HepG2 (cell line): ENCODE measurements around the gene ABI3BP. TPM values are rescaled to one million over a fixed set of nuclear protein-coding genes. Genes with fewer than 3 reads are reported as not detected.

Experiments used
- ATAC-seq: fragments of 200-7000 bp; cut with Tn5 transposase; 3 replicates; pipeline ENCODE4 v1.9.1; 2020; ENCODE audit warnings: mild to moderate bottlenecking, moderate library complexity
- BruUV-seq: library from RNA; stranded (reverse); fragments of 400-500 nt; replicated peaks from 2 replicates; lab custom pipeline; 2021; lab: Mats Ljungman, UMichigan
- CTCF ChIA-PET: fragments of 300-600 bp; formaldehyde crosslinking; extraction: SDS; loops from one replicate; lab custom pipeline; 2021; ENCODE audit warnings: low total read pairs, inconsistent platforms, low intra/inter-chr PET ratio; lab: Yijun Ruan, JAX
- POLR2A ChIA-PET: fragments of 350-600 bp; sonication (Branson Sonifier 250); formaldehyde crosslinking; loops from one replicate; lab custom pipeline; 2020; ENCODE audit warnings: antibody characterized with exemption, inconsistent platforms; lab: Yijun Ruan, JAX
- DNase-seq: peaks from one replicate; pipeline ENCODE4 v3.0.0-alpha.2; 2015; ENCODE audit warnings: low spot score
- FAIRE-seq: peaks from 3 replicates; lab custom pipeline; 2011; peaks lifted over from hg19 to GRCh38; lab: Jason Lieb, UNC
- H2AFZ ChIP-seq: one replicate; pipeline ENCODE4 v1.6.1; 2011; ENCODE audit warnings: low read length, inconsistent platforms
- H3K27ac ChIP-seq: fragments of 300-600 bp; 3 replicates; pipeline ENCODE4 v1.8.0; 2011; ENCODE audit warnings: mixed run types, mild to moderate bottlenecking, mixed read lengths, low read length, inconsistent platforms; ENCODE audit not compliant: insufficient read depth; ENCODE audit errors: extremely low read length
- H3K27me3 ChIP-seq, 2 experiments: fragments of 200-600 bp in 1 of 2; 2 replicates in 1 of 2; 3 replicates in 1 of 2; pipeline versions ENCODE4 v1.6.0 to v1.8.0; 2011; ENCODE audit warnings: low read length in 2 of 2, mild to moderate bottlenecking in 2 of 2, moderate library complexity in 2 of 2, inconsistent platforms in 1 of 2; ENCODE audit not compliant: insufficient read depth in 2 of 2, control insufficient read depth in 1 of 2
- H3K36me3 ChIP-seq, 2 experiments: fragments of 200-600 bp in 1 of 2; replicated peaks in 1 of 2; 2 replicates in 1 of 2; 3 replicates in 1 of 2; pipeline versions ENCODE4 v1.5.1 to v1.8.0; 2011; ENCODE audit warnings: low read length in 2 of 2, inconsistent platforms in 1 of 2; ENCODE audit not compliant: insufficient read depth in 2 of 2, control insufficient read depth in 1 of 2
- H3K4me1 ChIP-seq: 2 replicates; pipeline ENCODE4 v1.5.1; 2012; ENCODE audit warnings: low read length, inconsistent platforms; ENCODE audit not compliant: insufficient read depth
- H3K4me2 ChIP-seq: 2 replicates; pipeline ENCODE4 v1.6.0; 2011; ENCODE audit warnings: low read depth, low read length, inconsistent platforms
- H3K4me3 ChIP-seq, 3 experiments: fragments of 200-600 bp in 1 of 3; sonication (generic), shearing (Covaris generic) in 1 of 3; replicated peaks in 1 of 3; 2 replicates each; pipeline ENCODE4 v1.5.1; 2011 to 2016; ENCODE audit warnings: low read length in 3 of 3, inconsistent platforms in 2 of 3, low read depth in 2 of 3, mild to moderate bottlenecking in 2 of 3, control low read depth in 1 of 3, mixed read lengths in 1 of 3; ENCODE audit not compliant: insufficient read depth in 1 of 3
- H3K79me2 ChIP-seq: one replicate; pipeline ENCODE4 v1.6.1; 2011; ENCODE audit warnings: low read length, inconsistent platforms; ENCODE audit not compliant: insufficient read depth
- H3K9ac ChIP-seq: 2 replicates; pipeline ENCODE4 v1.6.0; 2011; ENCODE audit warnings: mild to moderate bottlenecking, low read depth, low read length, inconsistent platforms; ENCODE audit not compliant: insufficient read depth
- H3K9me3 ChIP-seq: 2 replicates; pipeline ENCODE4 v1.5.1; 2012; ENCODE audit warnings: mild to moderate bottlenecking, low read length
- H4K20me1 ChIP-seq: 2 replicates; pipeline ENCODE4 v1.6.0; 2011; ENCODE audit warnings: inconsistent platforms, mild to moderate bottlenecking, low read length, moderate library complexity; ENCODE audit not compliant: insufficient read depth
- CCAR2 ChIP-seq: fragments of 200-400 bp; formaldehyde crosslinking; optimal IDR thresholded peaks from 2 replicates; pipeline ENCODE3; 2018; ENCODE audit warnings: low read depth, mild to moderate bottlenecking, low read length, moderate library complexity
- CREM ChIP-seq, 2 experiments: sonication (generic) in 1 of 2; formaldehyde crosslinking in 1 of 2; IDR thresholded peaks; 2 replicates each; pipeline versions ENCODE4 v1.4.0 to v1.6.1; 2016 to 2020; ENCODE audit warnings: antibody characterized with exemption in 1 of 2, mild to moderate bottlenecking in 1 of 2, missing genetic modification reagents in 1 of 2
- HDAC2 ChIP-seq: sonication (generic); formaldehyde crosslinking; IDR thresholded peaks from 2 replicates; pipeline ENCODE4 v1.4.0; 2020; ENCODE audit warnings: missing genetic modification reagents
- HHEX ChIP-seq: IDR thresholded peaks from 2 replicates; pipeline ENCODE4 v1.6.1; 2016; ENCODE audit warnings: control low read depth
- KLF6 ChIP-seq: IDR thresholded peaks from 2 replicates; pipeline ENCODE4 v1.8.0; 2016; ENCODE audit warnings: missing biosample characterization, missing genetic modification reagents
- NAIF1 ChIP-seq: sonication (generic); formaldehyde crosslinking; IDR thresholded peaks from 2 replicates; pipeline ENCODE4 v1.5.0; 2020; ENCODE audit warnings: mild to moderate bottlenecking, missing genetic modification reagents, borderline replicate concordance
- NCOR1 ChIP-seq: fragments of 200-600 bp; sonication (generic); IDR thresholded peaks from 2 replicates; pipeline ENCODE4 v1.7.0; 2017; ENCODE audit warnings: antibody characterized with exemption, low read length, borderline replicate concordance
- NFIB ChIP-seq: sonication (generic); formaldehyde crosslinking; IDR thresholded peaks from 2 replicates; pipeline ENCODE4 v1.9.0; 2021; ENCODE audit warnings: missing genetic modification reagents, mild to moderate bottlenecking, borderline replicate concordance
- SMARCC2 ChIP-seq: fragments of 450-650 bp; IDR thresholded peaks from 2 replicates; pipeline ENCODE4 v1.6.1; 2017; ENCODE audit warnings: antibody characterized with exemption, mild to moderate bottlenecking
- ZMYM2 ChIP-seq: sonication (generic); formaldehyde crosslinking; IDR thresholded peaks from 2 replicates; pipeline ENCODE4 v1.8.0; 2022; ENCODE audit warnings: mild to moderate bottlenecking, missing genetic modification reagents
- ZNF143 ChIP-seq: sonication (generic); formaldehyde crosslinking; IDR thresholded peaks from 2 replicates; pipeline ENCODE4 v1.4.0; 2020; ENCODE audit warnings: missing genetic modification reagents
- WGBS: methylation state at CpG from one replicate; pipeline ENCODE4 v1.1.6; 2017; ENCODE audit warnings: low lambda C conversion rate; 5-methylcytosine and 5-hydroxymethylcytosine counted together
- in situ Hi-C: cut with HindIII; loops from 2 replicates; pipeline ENCODE4 v1.10.0; 2017; ENCODE audit warnings: low pct_unique_long_range_greater_than_20kb; ENCODE audit not compliant: extremely low pct_ligation_motif_present
- intact Hi-C: fragments of 100-400 bp; cut with micrococcal nuclease; formaldehyde crosslinking; loops from one replicate; pipeline ENCODE4 v1.10.0; 2022; ENCODE audit not compliant: unreplicated experiment
- polyA plus RNA-seq, 8 experiments: library from polyadenylated mRNA; depleted of rRNA in 3 of 8; stranded (reverse) in 7 of 8; unstranded in 1 of 8; fragments of >200 nt; fragmentation: Illumina TruSeq in 4 of 8; extraction: Trizol in 4 of 8; gene quantifications; 2 replicates each; pipeline versions ENCODE4 v1.2.1 to v1.2.3, GENCODE V29; 2011 to 2016; ENCODE audit warnings: low read depth in 4 of 8, missing spikeins in 1 of 8, mixed read lengths in 1 of 8; ENCODE audit not compliant: insufficient read depth in 1 of 8
- total RNA-seq, 5 experiments: library from RNA; depleted of rRNA; stranded (reverse); fragments of >200 nt; fragmentation: Illumina TruSeq; extraction: Trizol; gene quantifications; 2 replicates each; pipeline ENCODE4 v1.2.3, GENCODE V29; 2016; ENCODE audit warnings: low read depth in 1 of 5

Gene ABI3BP
- total and polyA plus RNA-seq, 2 of the 13 experiments (the other 11 are each of a cell fraction or from before 2014, with no cell fraction given): not detected

- no peak for TF ChIP-seq HDAC2 (CRISPR knock-in tag)
Observed at GRCh38 chr3:100873611-100874010, 119.6 kb downstream of the ABI3BP start (continued).

- Histone ChIP-seq H2AFZ (no peak overlapping the region), H3K36me3 (no peaks in the 10 kb centered on the region), H3K27ac (no peak overlapping the region), H4K20me1 (no peaks in the 10 kb centered on the region)
- CTCF ChIA-PET: no interaction called here
- in situ Hi-C loops: no loop called here
- BruUV-seq: no TSS peak
- TF ChIP-seq KLF6 (CRISPR knock-in tag): no peak
- TF ChIP-seq HHEX (CRISPR knock-in tag): no peak
- no peak for TF ChIP-seq ZNF143
- TF ChIP-seq NAIF1 (CRISPR knock-in tag): no peak
- no peak for TF ChIP-seq NCOR1
- TF ChIP-seq CCAR2: no peak
- no peak for TF ChIP-seq ZMYM2 (CRISPR knock-in tag)
- TF ChIP-seq SMARCC2: no peak
- TF ChIP-seq CREM (IDR thresholded peaks at IDR 0.05): no peak
- no peak for TF ChIP-seq CREM (CRISPR knock-in tag; IDR thresholded peaks at IDR 0.05)
- no peak for TF ChIP-seq NFIB (CRISPR knock-in tag)
- TF ChIP-seq, all 625 proteins: peak for 0
- H3K79me2 ChIP-seq: no peaks in the 10 kb centered on the region
- DNase-seq (no peak), ATAC-seq (no peak), FAIRE-seq (no peak)
- WGBS: 2% methylated on average over 3 of the region's 3 CpGs
- intact Hi-C loops: no loop called here
- H3K4me3 ChIP-seq: no peak overlapping the region
- no peaks in the 10 kb centered on the region for H3K27me3 ChIP-seq
- POLR2A ChIA-PET: no interaction called here
- H3K4me2 ChIP-seq: no peak overlapping the region
- no peaks in the 10 kb centered on the region for H3K4me1 ChIP-seq
- no peaks in the 10 kb centered on the region for H3K9me3 ChIP-seq
- H3K9ac ChIP-seq: no peak overlapping the region
Observed at GRCh38 chr3:100871306-100871705, 121.9 kb downstream of the ABI3BP start.
